ENCODE measurements around the gene IFT122. TPM values are rescaled to one million over a fixed set of nuclear protein-coding genes. Genes with fewer than 3 reads are reported as not detected.

Gene IFT122
- total and polyA plus RNA-seq, 2 donors (not counting 3 experiments of a cell fraction or from before 2014, with no cell fraction given), result 38.4 to 41.7 TPM

DNA sequence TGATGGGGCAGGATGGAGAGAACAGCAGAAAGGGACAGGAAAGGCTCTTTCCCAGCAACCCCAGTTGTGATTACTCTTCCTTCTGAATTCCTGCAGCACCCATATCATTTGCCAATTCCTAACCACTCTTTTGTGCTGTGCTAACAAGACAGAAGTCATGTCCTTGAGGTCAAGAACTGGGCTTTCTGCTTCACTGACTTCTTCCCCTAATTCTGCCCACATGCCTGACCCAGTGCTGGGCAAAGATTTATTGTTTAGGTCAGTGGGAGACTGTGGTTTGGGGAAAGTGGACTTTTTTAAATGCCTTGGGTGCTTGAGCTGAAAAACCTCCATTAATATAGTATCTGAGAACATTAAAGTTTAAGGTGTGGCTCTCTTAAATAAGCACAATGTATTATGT, 7.4 kb upstream of the IFT122 start:
- H3K36me3 ChIP-seq (ENCODE audit: control insufficient read depth in 2 of 2, extremely low read depth in 1 of 2, insufficient read depth in 2 of 2, low read length in 2 of 2), result peaks cover 17% of the 10 kb centered on the region in 2 experiments
- no peak overlapping the region for H3K4me2 ChIP-seq (ENCODE audit: insufficient read depth, low read length)
- DNase-seq (ENCODE audit: low read depth, low spot score), result no peak
- no peak for FAIRE-seq
- no peaks in the 10 kb centered on the region for H3K9me1 ChIP-seq (replicated peaks; ENCODE audit: control insufficient read depth, extremely low read depth, insufficient read depth, low read length)
- no peak overlapping the region for H3K27ac ChIP-seq (ENCODE audit: insufficient read depth, low read depth, low read length)
- H3K9me3 ChIP-seq (replicated peaks; ENCODE audit: control insufficient read depth, insufficient read depth, low read length), result no peaks in the 10 kb centered on the region
- peaks cover 2% of the 10 kb centered on the region for H3K79me2 ChIP-seq (ENCODE audit: control insufficient read depth, insufficient read depth, low read length)
- no peak overlapping the region for H3K4me3 ChIP-seq (replicated peaks in 1 of 3; ENCODE audit: insufficient read depth in 1 of 3, low read depth in 1 of 3, low read length in 3 of 3)
- no peak overlapping the region for H3K9ac ChIP-seq (replicated peaks; ENCODE audit: extremely low read depth, insufficient read depth, low read length)
- ChIA-PET POLR2A (no interaction called here), CTCF (interaction anchor here (1.9 kb wide), 1 partner anchor 49 kb away, joined by 6 read pairs; no protein-coding TSS in a partner anchor)
- dilution Hi-C loops (cut with MboI; ENCODE audit: extremely low pct_ligation_motif_present, low sequenced_read_pairs) (no loop called here), intact Hi-C loops (cut with micrococcal nuclease) (no loop called here)
- peaks cover 0 to 1% of the 10 kb centered on the region in 2 experiments for H3K27me3 ChIP-seq (ENCODE audit: control insufficient read depth in 2 of 2, insufficient read depth in 2 of 2, low read length in 2 of 2)
- no peak for TF ChIP-seq JUN (IDR thresholded peaks at IDR 0.05; ENCODE audit: borderline replicate concordance, insufficient read depth, insufficient read length, low read depth)
- no peak for TF ChIP-seq POLR2AphosphoS5 (IDR thresholded peaks at IDR 0.05; ENCODE audit: insufficient read depth, low read depth, low read length)
- TF ChIP-seq MYC (IDR thresholded peaks at IDR 0.05; ENCODE audit: low read depth, low read length), result no peak
- TF ChIP-seq GATA2 (IDR thresholded peaks at IDR 0.05; ENCODE audit: insufficient read depth, insufficient read length, low read depth, low read length), result no peak
- TF ChIP-seq, protein P1, sequence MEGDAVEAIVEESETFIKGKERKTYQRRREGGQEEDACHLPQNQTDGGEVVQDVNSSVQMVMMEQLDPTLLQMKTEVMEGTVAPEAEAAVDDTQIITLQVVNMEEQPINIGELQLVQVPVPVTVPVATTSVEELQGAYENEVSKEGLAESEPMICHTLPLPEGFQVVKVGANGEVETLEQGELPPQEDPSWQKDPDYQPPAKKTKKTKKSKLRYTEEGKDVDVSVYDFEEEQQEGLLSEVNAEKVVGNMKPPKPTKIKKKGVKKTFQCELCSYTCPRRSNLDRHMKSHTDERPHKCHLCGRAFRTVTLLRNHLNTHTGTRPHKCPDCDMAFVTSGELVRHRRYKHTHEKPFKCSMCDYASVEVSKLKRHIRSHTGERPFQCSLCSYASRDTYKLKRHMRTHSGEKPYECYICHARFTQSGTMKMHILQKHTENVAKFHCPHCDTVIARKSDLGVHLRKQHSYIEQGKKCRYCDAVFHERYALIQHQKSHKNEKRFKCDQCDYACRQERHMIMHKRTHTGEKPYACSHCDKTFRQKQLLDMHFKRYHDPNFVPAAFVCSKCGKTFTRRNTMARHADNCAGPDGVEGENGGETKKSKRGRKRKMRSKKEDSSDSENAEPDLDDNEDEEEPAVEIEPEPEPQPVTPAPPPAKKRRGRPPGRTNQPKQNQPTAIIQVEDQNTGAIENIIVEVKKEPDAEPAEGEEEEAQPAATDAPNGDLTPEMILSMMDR (IDR thresholded peaks at IDR 0.05; ENCODE audit: extremely low read depth in 1 of 2, insufficient read depth in 1 of 2, low read depth in 1 of 2, low read length in 2 of 2), result no peak
- TF ChIP-seq EZH2 (IDR thresholded peaks at IDR 0.05; ENCODE audit: borderline replicate concordance, low read depth, low read length, severe bottlenecking), result no peak
- no peak for TF ChIP-seq POLR2A (IDR thresholded peaks at IDR 0.05; ENCODE audit: low read depth, low read length)
- TF ChIP-seq, protein P2, sequence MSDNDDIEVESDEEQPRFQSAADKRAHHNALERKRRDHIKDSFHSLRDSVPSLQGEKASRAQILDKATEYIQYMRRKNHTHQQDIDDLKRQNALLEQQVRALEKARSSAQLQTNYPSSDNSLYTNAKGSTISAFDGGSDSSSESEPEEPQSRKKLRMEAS (IDR thresholded peaks at IDR 0.05; ENCODE audit: insufficient read depth, insufficient read length), result no peak
- TF ChIP-seq FOS (IDR thresholded peaks at IDR 0.05; ENCODE audit: borderline replicate concordance, insufficient read depth, low read length), result no peak
- H2AFZ ChIP-seq (ENCODE audit: low read depth, low read length), result no peak overlapping the region
- no peaks in the 10 kb centered on the region for H4K20me1 ChIP-seq (replicated peaks; ENCODE audit: control insufficient read depth, extremely low read depth, insufficient read depth, low read length)
- peaks cover 6% of the 10 kb centered on the region for H3K4me1 ChIP-seq (ENCODE audit: control insufficient read depth, extremely low read depth, insufficient read depth, low read length)
- BruUV-seq (replicated peaks), result no TSS peak

Data from endothelial cell of umbilical vein (primary cell).